IPS DF 6.9 (cell line): ENCODE measurements around the gene VAPA.

ENCODE experiments used
- DNase-seq: peaks from one replicate; pipeline ENCODE4 v3.0.0-alpha.2; 2013; ENCODE audit warnings: low read depth, low spot score
- H3K27ac ChIP-seq: one replicate; pipeline ENCODE4 v1.5.1; 2013; ENCODE audit warnings: low read length, control low read depth
- H3K27me3 ChIP-seq: 2 replicates; pipeline ENCODE4 v1.6.1; 2013; ENCODE audit warnings: mild to moderate bottlenecking, low read length; ENCODE audit not compliant: control insufficient read depth, insufficient read depth
- H3K36me3 ChIP-seq: 2 replicates; pipeline ENCODE4 v1.6.1; 2013; ENCODE audit warnings: low read length; ENCODE audit not compliant: control insufficient read depth, insufficient read depth
- H3K4me1 ChIP-seq: 2 replicates; pipeline ENCODE4 v1.6.1; 2013; ENCODE audit warnings: low read length; ENCODE audit not compliant: control insufficient read depth, insufficient read depth
- H3K4me3 ChIP-seq: 2 replicates; pipeline ENCODE4 v1.5.1; 2013; ENCODE audit warnings: mild to moderate bottlenecking, low read length
- H3K9me3 ChIP-seq: 2 replicates; pipeline ENCODE4 v1.6.1; 2013; ENCODE audit warnings: low read length, inconsistent platforms; ENCODE audit not compliant: control insufficient read depth, insufficient read depth
- WGBS: extraction: QIAGEN DNeasy Blood & Tissue Kit; methylation state at CpG from one replicate; pipeline ENCODE4 v1.1.7; 2013; ENCODE audit warnings: mixed read lengths, missing lambda C conversion rate; ENCODE audit not compliant: insufficient read length, insufficient coverage; 5-methylcytosine and 5-hydroxymethylcytosine counted together

Gene VAPA

DNA sequence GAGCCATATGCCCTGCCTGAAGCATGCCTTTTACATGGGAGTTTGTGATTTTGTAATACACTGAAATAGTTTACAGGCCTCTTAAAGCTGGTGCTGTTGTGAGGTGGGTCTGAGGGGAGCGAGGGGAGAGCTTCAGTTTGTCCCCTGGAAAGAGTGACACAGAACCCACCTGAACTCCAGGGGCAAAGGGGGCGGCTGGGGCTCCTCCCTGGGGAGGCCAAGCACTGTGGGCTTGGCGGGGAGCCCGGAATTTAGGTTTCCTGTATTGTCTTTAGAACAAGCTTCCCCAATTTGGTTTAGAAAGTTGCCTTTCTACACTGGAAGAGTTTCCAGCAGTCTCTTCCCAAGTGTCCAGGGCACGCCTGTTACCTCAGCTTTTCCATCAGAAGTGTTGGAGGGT lies 75.7 kb downstream of the VAPA start:
- DNase-seq: no peak
- no peaks in the 10 kb centered on the region for H3K4me1 ChIP-seq
- H3K4me3 ChIP-seq: no peak overlapping the region
- WGBS: no CpG with 5 or more reads among the region's 5 CpGs
- H3K27me3 ChIP-seq: no peaks in the 10 kb centered on the region
- H3K27ac ChIP-seq: no peak overlapping the region
- no peaks in the 10 kb centered on the region for H3K36me3 ChIP-seq
- H3K9me3 ChIP-seq: no peaks in the 10 kb centered on the region; the same call in 1 of the 2 replicates

DNA sequence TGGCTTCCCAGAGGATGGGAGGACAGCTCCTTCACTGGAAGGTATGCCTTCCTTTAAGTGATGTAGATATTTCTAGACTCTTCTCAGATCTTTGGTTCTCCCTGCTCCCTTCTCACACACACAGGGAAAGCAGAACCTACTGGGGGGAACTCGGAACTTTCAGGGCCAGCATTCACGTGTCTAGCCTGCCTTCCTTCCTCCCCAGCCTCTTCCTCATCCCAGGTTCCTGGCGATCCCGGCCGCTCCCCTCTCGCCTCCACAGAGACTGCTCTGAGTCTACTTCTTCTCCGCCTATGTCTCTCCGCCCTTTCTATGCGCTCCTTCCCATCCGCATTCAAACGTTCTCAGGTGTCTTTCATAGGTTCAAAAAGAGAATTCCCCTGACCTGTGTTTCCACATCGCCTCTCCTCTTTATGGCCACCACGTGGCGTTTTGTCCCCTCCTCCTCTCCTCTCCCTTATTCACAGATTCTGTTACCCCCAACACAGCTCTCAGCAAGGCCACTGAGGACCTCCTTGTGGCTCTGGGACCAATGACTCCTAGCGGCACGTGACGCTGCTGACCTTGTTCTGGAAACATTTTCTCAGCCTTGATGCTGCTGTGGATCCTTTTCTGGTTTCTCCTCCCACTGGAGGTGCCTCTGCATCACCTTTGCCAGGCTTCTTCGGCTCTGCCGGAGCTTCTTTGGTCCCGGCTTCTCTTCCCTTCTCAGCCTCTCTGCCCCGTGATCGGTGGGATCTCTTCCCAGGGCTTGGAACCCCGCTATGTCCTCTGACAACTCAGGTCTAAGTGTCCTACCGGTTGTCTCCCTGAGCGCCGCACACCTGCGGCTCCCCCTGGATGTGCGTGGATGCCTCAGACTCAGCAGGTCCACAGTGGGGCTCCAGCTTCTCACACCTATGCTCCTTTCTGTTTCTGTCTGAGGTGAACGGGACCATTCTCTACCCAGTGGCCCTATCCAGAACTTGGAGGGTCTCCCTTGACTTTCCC lies 77.5 kb downstream of the VAPA start:
- no peaks in the 10 kb centered on the region; the same call in 1 of the 2 replicates for H3K9me3 ChIP-seq
- no CpG with 5 or more reads among the region's 29 CpGs for WGBS
- no peak overlapping the region for H3K4me3 ChIP-seq
- H3K27ac ChIP-seq: no peak overlapping the region
- H3K4me1 ChIP-seq: no peaks in the 10 kb centered on the region
- no peaks in the 10 kb centered on the region for H3K27me3 ChIP-seq
- DNase-seq: no peak
- no peaks in the 10 kb centered on the region for H3K36me3 ChIP-seq

DNA sequence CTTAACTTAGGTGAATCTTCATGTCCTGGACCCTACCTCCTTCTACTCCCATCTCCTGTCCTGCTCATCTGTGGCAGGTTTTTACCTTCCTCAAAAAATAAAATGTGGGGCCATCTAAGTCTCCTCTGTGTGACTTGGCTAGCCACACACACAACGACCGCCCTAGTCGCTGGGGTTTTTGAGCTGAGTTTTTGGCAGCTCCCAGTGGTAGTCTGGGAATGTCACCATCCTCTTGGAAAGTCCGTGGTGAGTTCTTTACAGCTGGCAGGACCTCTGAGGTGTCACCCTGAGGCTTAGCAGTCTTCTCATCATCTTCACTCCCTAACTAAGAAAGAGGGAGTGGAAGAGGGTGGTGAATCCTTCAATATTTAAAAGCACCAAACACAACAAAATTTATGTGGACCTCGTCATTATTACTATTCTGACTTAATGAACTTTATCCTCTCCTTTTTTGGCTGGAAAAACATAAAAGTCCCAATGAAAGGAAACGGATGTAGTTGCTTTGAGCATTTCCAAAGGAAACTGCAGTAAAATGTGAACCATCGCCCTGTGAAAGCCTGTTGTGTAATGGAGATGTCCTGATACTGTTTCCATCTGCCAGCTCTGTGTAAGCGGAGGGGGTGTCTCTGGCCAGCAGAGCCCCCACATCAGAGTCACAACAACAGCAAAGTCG lies 78.6 kb downstream of the VAPA start:
- no peak for DNase-seq
- Histone ChIP-seq H3K4me1 (no peaks in the 10 kb centered on the region), H3K36me3 (no peaks in the 10 kb centered on the region), H3K9me3 (no peaks in the 10 kb centered on the region), H3K27ac (no peak overlapping the region), H3K27me3 (no peaks in the 10 kb centered on the region), H3K4me3 (no peak overlapping the region)
- no CpG with 5 or more reads among the region's 9 CpGs for WGBS

- Histone ChIP-seq H3K27me3 (no peaks in the 10 kb centered on the region), H3K9me3 (no peaks in the 10 kb centered on the region), H3K4me1 (no peaks in the 10 kb centered on the region), H3K4me3 (no peak overlapping the region), H3K27ac (no peak overlapping the region), H3K36me3 (no peaks in the 10 kb centered on the region)
- no CpG with 5 or more reads among the region's 11 CpGs for WGBS
- DNase-seq: no peak
Measured at GRCh38 chr18:9992973-9993520, 79.2 kb downstream of the VAPA start.

- no peaks in the 10 kb centered on the region for H3K9me3 ChIP-seq
- H3K27me3 ChIP-seq: no peaks in the 10 kb centered on the region
- no peak overlapping the region for H3K4me3 ChIP-seq
- H3K36me3 ChIP-seq: no peaks in the 10 kb centered on the region
- no peak for DNase-seq
- H3K27ac ChIP-seq: no peak overlapping the region
- no CpG with 5 or more reads among the region's 14 CpGs for WGBS
- no peaks in the 10 kb centered on the region for H3K4me1 ChIP-seq
Measured at GRCh38 chr18:9993521-9994025, 79.8 kb downstream of the VAPA start.

DNA sequence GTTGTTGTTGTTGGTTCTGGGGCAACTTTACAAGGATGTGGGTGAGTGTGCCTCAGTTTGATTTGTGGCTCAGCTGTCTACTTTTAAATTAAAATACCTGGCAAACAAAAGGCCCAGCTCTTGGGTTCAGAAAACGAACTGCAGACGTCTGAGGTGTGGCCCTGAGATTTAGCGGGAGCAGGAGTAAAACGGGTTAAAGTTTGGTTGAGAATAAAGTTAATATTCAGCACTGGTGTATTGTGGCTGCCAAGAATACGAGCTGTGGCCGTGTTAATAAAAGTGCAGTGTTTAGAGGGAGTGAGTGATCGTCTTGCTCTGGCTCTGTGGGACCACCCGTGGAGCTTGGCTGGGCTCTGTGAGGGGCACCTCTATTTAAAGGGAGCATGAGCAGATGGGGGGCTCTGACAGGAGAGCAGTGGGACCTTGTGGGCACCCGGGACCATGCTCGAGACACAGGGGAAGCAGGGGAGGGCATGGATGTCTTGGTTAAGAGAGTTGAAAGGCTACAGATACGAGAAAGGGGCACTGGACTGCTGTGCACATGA lies 80.3 kb downstream of the VAPA start:
- H3K36me3 ChIP-seq: no peaks in the 10 kb centered on the region
- WGBS: 100% methylated on average over 1 of the region's 11 CpGs
- no peaks in the 10 kb centered on the region for H3K4me1 ChIP-seq
- no peak overlapping the region for H3K27ac ChIP-seq
- no peaks in the 10 kb centered on the region for H3K9me3 ChIP-seq
- no peak for DNase-seq
- H3K4me3 ChIP-seq: no peak overlapping the region
- H3K27me3 ChIP-seq: no peaks in the 10 kb centered on the region

GRCh38 chr18:9994701-9995235 lies 81.0 kb downstream of the VAPA start:
- no peaks in the 10 kb centered on the region for H3K27me3 ChIP-seq
- WGBS: no CpG with 5 or more reads among the region's 6 CpGs
- H3K4me1 ChIP-seq: no peaks in the 10 kb centered on the region
- no peak overlapping the region for H3K27ac ChIP-seq
- no peak overlapping the region for H3K4me3 ChIP-seq
- DNase-seq: no peak
- H3K36me3 ChIP-seq: no peaks in the 10 kb centered on the region
- no peaks in the 10 kb centered on the region for H3K9me3 ChIP-seq

GRCh38 chr18:9995631-9996030 lies 81.8 kb downstream of the VAPA start:
- DNase-seq: no peak
- Histone ChIP-seq H3K36me3 (no peaks in the 10 kb centered on the region), H3K27ac (no peak overlapping the region), H3K4me1 (no peaks in the 10 kb centered on the region), H3K4me3 (no peak overlapping the region), H3K27me3 (no peaks in the 10 kb centered on the region), H3K9me3 (no peaks in the 10 kb centered on the region)
- no CpG with 5 or more reads among the region's 2 CpGs for WGBS

DNA sequence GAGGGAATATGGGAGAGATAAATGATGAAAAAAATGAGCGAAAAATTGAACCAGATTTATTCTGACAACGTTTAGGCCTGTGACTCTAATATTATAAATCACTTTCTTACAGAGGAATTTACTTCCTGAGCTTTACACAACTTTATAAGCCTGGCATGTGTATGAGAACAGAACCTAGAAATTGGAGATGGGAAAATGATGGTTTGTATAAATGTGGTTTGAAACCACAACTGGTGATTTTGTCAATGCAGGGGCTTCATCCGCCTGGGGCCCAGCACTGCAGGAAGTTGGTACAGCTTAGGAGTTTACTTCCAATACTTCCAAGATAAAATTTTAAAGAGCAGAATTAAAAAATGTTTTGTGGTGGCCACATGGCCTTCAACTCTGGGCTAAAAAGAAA lies 82.3 kb downstream of the VAPA start:
- H3K27me3 ChIP-seq: no peaks in the 10 kb centered on the region
- DNase-seq: no peak
- no peaks in the 10 kb centered on the region for H3K36me3 ChIP-seq
- 100% methylated on average over 1 of the region's 3 CpGs for WGBS
- no peak overlapping the region for H3K4me3 ChIP-seq
- no peak overlapping the region for H3K27ac ChIP-seq
- no peaks in the 10 kb centered on the region for H3K4me1 ChIP-seq
- H3K9me3 ChIP-seq: no peaks in the 10 kb centered on the region

DNA sequence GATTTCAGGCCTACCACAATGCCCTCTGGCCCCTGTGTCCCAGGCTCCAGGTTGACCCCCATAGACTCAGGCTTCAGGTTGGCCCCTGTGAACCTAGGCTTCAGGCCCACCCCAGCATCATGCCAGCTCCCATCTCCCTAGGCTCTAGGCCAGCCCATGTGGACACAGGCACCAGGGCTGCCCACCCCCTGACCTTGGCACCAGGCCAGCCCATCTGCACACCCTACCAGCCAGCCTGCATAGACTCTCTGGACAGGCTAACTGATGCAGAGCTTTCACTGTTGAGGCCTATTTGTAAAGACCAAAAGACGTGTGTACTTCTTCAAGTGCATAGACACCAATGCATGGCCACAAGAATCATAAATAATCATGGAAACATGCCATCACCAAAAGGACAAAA lies 83.9 kb downstream of the VAPA start:
- DNase-seq: no peak
- no peaks in the 10 kb centered on the region for H3K36me3 ChIP-seq
- no peaks in the 10 kb centered on the region for H3K27me3 ChIP-seq
- no peaks in the 10 kb centered on the region for H3K9me3 ChIP-seq
- WGBS: no CpG with 5 or more reads among the region's 1 CpG
- no peak overlapping the region for H3K4me3 ChIP-seq
- H3K27ac ChIP-seq: no peak overlapping the region
- no peaks in the 10 kb centered on the region for H3K4me1 ChIP-seq
